Chondrocyte (in vitro differentiated cells): ENCODE measurements around the gene UNC119B. TPM values are rescaled to one million over a fixed set of nuclear protein-coding genes. Genes with fewer than 3 reads are reported as not detected.

Experiments
- DNase-seq: peaks from one replicate; pipeline ENCODE4 v3.0.0; 2021; ENCODE audit warnings: mixed read lengths, low spot score
- H3K27ac Mint-ChIP-seq: one replicate; pipeline ENCODE4 v1.8.0; 2021; ENCODE audit warnings: mild to moderate bottlenecking, moderate library complexity, mixed read lengths; ENCODE audit not compliant: unreplicated experiment
- H3K27me3 Mint-ChIP-seq: 2 replicates; pipeline ENCODE4 v1.8.0; 2021; ENCODE audit warnings: low read depth, mixed read lengths
- H3K36me3 Mint-ChIP-seq: 2 replicates; pipeline ENCODE4 v1.8.0; 2021; ENCODE audit warnings: low read depth, mixed read lengths
- H3K4me1 Mint-ChIP-seq: 2 replicates; pipeline ENCODE4 v1.8.0; 2021; ENCODE audit warnings: low read depth, mild to moderate bottlenecking, mixed read lengths
- H3K4me3 Mint-ChIP-seq: one replicate; pipeline ENCODE4 v1.8.0; 2021; ENCODE audit warnings: mild to moderate bottlenecking, moderate library complexity, mixed read lengths; ENCODE audit not compliant: unreplicated experiment
- H3K9me3 Mint-ChIP-seq: 2 replicates; pipeline ENCODE4 v1.8.0; 2021; ENCODE audit warnings: low read depth, mixed read lengths
- total RNA-seq: library from RNA; stranded (reverse); gene quantifications from 3 replicates; pipeline ENCODE4 v1.2.1, GENCODE V29; 2021
- TF ChIP-seq, protein P1 (sequence below): fragments of 200-600 bp; sonication (generic); IDR thresholded peaks from 2 replicates; pipeline ENCODE4 v1.5.0; 2021; ENCODE audit warnings: antibody characterized with exemption, mild to moderate bottlenecking, moderate library complexity

Gene UNC119B
- total RNA-seq, 1 donor from 2014 or later: 22.3 TPM

DNA sequence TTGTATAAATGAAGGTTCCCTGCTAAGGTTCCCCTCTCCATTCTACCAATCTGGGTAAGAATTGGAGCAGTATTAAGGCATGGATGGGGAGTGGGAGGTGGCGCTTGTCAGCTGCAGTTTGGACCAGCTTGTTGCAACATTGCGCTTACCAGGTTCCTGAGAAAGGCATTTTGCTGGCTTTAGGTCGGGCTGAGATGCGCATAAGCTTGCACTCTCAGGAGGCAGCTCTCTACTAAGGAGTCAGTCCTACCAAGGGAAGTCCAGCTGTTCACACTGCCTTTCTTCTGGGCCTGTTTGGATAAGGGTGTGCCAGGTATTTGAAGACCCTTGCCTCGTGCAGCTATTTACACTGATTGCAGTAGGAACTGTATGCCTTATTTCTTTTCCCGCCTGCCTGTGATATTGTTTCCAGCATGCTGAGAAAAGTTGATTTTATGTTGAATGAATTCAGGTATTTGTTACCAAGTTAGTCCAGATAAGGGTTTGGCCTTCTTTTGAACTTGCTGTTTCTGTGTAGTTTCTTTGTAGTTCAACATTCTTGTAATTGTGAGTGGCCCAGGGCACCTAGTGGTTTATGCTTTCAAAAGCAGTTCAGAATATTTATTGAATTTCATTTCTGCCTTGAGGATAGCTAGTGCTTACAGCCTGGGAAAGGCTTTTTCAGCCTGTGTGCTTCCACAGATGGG is 20.7 kb upstream of the UNC119B start:
- H3K27me3 Mint-ChIP-seq: no peaks in the 10 kb centered on the region
- H3K4me1 Mint-ChIP-seq: peaks cover 51% of the 10 kb centered on the region
- H3K36me3 Mint-ChIP-seq: peaks cover 4% of the 10 kb centered on the region
- TF ChIP-seq, protein P1, sequence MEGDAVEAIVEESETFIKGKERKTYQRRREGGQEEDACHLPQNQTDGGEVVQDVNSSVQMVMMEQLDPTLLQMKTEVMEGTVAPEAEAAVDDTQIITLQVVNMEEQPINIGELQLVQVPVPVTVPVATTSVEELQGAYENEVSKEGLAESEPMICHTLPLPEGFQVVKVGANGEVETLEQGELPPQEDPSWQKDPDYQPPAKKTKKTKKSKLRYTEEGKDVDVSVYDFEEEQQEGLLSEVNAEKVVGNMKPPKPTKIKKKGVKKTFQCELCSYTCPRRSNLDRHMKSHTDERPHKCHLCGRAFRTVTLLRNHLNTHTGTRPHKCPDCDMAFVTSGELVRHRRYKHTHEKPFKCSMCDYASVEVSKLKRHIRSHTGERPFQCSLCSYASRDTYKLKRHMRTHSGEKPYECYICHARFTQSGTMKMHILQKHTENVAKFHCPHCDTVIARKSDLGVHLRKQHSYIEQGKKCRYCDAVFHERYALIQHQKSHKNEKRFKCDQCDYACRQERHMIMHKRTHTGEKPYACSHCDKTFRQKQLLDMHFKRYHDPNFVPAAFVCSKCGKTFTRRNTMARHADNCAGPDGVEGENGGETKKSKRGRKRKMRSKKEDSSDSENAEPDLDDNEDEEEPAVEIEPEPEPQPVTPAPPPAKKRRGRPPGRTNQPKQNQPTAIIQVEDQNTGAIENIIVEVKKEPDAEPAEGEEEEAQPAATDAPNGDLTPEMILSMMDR: no peak
- DNase-seq: no peak
- peak overlapping the region; percentile 85 for H3K27ac Mint-ChIP-seq
- peak overlapping the region; percentile 80 for H3K4me3 Mint-ChIP-seq
- no peaks in the 10 kb centered on the region for H3K9me3 Mint-ChIP-seq

GRCh38 chr12:120690083-120690450 is 20.2 kb upstream of the UNC119B start:
- H3K9me3 Mint-ChIP-seq: no peaks in the 10 kb centered on the region
- peaks cover 51% of the 10 kb centered on the region for H3K4me1 Mint-ChIP-seq
- no peak for DNase-seq
- H3K27me3 Mint-ChIP-seq: no peaks in the 10 kb centered on the region
- H3K36me3 Mint-ChIP-seq: peaks cover 9% of the 10 kb centered on the region
- TF ChIP-seq, protein P1: no peak
- H3K27ac Mint-ChIP-seq: no peak overlapping the region
- H3K4me3 Mint-ChIP-seq: no peak overlapping the region

DNA sequence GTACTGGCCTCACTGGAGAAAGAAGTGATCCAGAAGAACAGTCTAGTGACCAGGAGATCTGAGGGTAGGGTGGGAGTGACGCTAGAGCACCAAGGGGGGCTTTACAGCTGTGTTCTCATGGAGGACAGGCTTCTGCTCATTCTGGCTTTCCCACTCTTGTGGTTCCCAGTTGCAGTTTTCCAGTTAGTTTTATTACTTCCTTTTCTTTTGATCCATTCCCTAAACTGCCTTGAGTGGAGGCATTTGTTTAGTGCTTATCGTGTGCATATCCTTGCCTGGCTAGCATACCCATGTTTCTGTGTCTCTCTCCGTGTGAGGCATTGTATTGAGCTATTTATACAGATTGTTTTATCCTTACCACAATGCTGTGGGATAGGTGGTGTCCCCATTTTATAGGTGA is 19.3 kb upstream of the UNC119B start:
- peaks cover 51% of the 10 kb centered on the region for H3K4me1 Mint-ChIP-seq
- no peak overlapping the region for H3K4me3 Mint-ChIP-seq
- no peak overlapping the region for H3K27ac Mint-ChIP-seq

GRCh38 chr12:120692524-120693033 is 17.7 kb upstream of the UNC119B start:
- peak overlapping the region; percentile 79 for H3K27ac Mint-ChIP-seq
- H3K4me3 Mint-ChIP-seq: no peak overlapping the region
- peaks cover 29% of the 10 kb centered on the region for H3K36me3 Mint-ChIP-seq
- no peaks in the 10 kb centered on the region for H3K27me3 Mint-ChIP-seq
- TF ChIP-seq, protein P1: no peak
- H3K9me3 Mint-ChIP-seq: no peaks in the 10 kb centered on the region
- H3K4me1 Mint-ChIP-seq: peaks cover 51% of the 10 kb centered on the region
- no peak for DNase-seq

More for the DNA sequence above, 19.3 kb upstream of the UNC119B start:
- no peaks in the 10 kb centered on the region for H3K9me3 Mint-ChIP-seq
- TF ChIP-seq, protein P1: no peak
- peaks cover 16% of the 10 kb centered on the region for H3K36me3 Mint-ChIP-seq
- no peak for DNase-seq
- no peaks in the 10 kb centered on the region for H3K27me3 Mint-ChIP-seq

DNA sequence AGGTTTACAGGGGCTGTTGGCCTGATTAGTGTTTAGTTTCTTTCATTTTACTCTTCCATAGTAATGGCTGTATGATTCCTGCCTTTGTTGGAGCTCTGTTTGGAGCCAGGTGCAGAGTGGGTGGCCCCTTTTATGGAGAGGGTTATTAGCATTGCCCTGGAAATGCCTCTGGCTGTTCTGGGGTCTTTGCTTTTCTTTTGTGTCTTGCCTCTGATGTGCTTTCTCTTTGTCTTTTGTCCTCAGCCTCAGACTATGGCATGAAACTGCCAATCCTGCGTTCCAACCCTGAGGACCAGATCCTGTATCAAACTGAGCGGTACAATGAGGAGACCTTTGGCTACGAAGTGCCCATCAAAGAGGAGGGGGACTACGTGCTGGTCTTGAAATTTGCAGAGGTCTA is 16.4 kb upstream of the UNC119B start:
- no peak for DNase-seq
- H3K9me3 Mint-ChIP-seq: no peaks in the 10 kb centered on the region
- H3K27ac Mint-ChIP-seq: no peak overlapping the region
- peaks cover 38% of the 10 kb centered on the region for H3K4me1 Mint-ChIP-seq
- H3K36me3 Mint-ChIP-seq: peaks cover 30% of the 10 kb centered on the region
- TF ChIP-seq, protein P1: no peak
- H3K4me3 Mint-ChIP-seq: no peak overlapping the region
- H3K27me3 Mint-ChIP-seq: no peaks in the 10 kb centered on the region
